ENCODE measurements around the gene CUTC. TPM values are rescaled to one million over a fixed set of nuclear protein-coding genes. Genes with fewer than 3 reads are reported as not detected.
A peak's percentile ranks its signal among the peaks of the same experiment; 100 is the strongest.

Gene CUTC
- total and polyA plus RNA-seq, 4 donors, result 13.0 to 24.7 (median 20.6) TPM

- no peak overlapping the region for H3K27ac ChIP-seq (ENCODE audit: low read depth in 1 of 2, low read length in 1 of 2)
- no peaks in the 10 kb centered on the region for H3K4me1 ChIP-seq (ENCODE audit: control insufficient read depth in 5 of 5, insufficient read depth in 5 of 5, low read length in 5 of 5)
- no peak for TF ChIP-seq CTCF (IDR thresholded peaks at IDR 0.05; ENCODE audit: control extremely low read depth, extremely low read depth)
- no peak overlapping the region for H3K9ac ChIP-seq (ENCODE audit: insufficient read depth in 1 of 2, low read length in 2 of 2)
- WGBS, 2 donors, result 86 to 91% methylated on average over 8 of the region's 8 CpGs
- H3K27me3 ChIP-seq (ENCODE audit: control insufficient read depth in 3 of 3, insufficient read depth in 3 of 3, low read length in 2 of 3), result no peaks in the 10 kb centered on the region
- DNase-seq (no peak), ATAC-seq (ENCODE audit: insufficient read depth, low FRiP score) (no peak)
- H3K9me3 ChIP-seq (ENCODE audit: control insufficient read depth in 4 of 4, insufficient read depth in 3 of 4, low read length in 3 of 4), result no peaks in the 10 kb centered on the region
- peaks cover 19 to 34% (median 28%) of the 10 kb centered on the region in 4 donors for H3K36me3 ChIP-seq (ENCODE audit: control insufficient read depth in 4 of 4, insufficient read depth in 4 of 4, low read length in 4 of 4)
- H3K4me3 ChIP-seq, result no peak overlapping the region
Measured at GRCh38 chr10:99698504-99699080, 33.4 kb upstream of the CUTC start.

GRCh38 chr10:99700649-99701048 lies 31.4 kb upstream of the CUTC start:
- Histone ChIP-seq H3K9ac (ENCODE audit: insufficient read depth in 1 of 2, low read length in 2 of 2) (no peak overlapping the region), H3K27me3 (ENCODE audit: control insufficient read depth in 3 of 3, insufficient read depth in 3 of 3, low read length in 2 of 3) (no peaks in the 10 kb centered on the region), H3K27ac (ENCODE audit: low read depth in 1 of 2, low read length in 1 of 2) (no peak overlapping the region), H3K4me3 (no peak overlapping the region), H3K4me1 (ENCODE audit: control insufficient read depth in 5 of 5, insufficient read depth in 5 of 5, low read length in 5 of 5) (no peaks in the 10 kb centered on the region), H3K9me3 (ENCODE audit: control insufficient read depth in 4 of 4, insufficient read depth in 3 of 4, low read length in 3 of 4) (no peaks in the 10 kb centered on the region), H3K36me3 (ENCODE audit: control insufficient read depth in 4 of 4, insufficient read depth in 4 of 4, low read length in 4 of 4) (peaks cover 19 to 45% (median 38%) of the 10 kb centered on the region in 4 donors)
- WGBS, 2 donors, result 91 to 95% methylated on average over 4 of the region's 4 CpGs
- DNase-seq (no peak), ATAC-seq (ENCODE audit: insufficient read depth, low FRiP score) (no peak)
- TF ChIP-seq CTCF (IDR thresholded peaks at IDR 0.05; ENCODE audit: control extremely low read depth, extremely low read depth), result no peak

- peaks cover 9 to 24% (median 21%) of the 10 kb centered on the region in 4 donors for H3K36me3 ChIP-seq (ENCODE audit: control insufficient read depth in 4 of 4, insufficient read depth in 4 of 4, low read length in 4 of 4)
- peaks cover 0 to 5% (median 0%) of the 10 kb centered on the region in 5 donors for H3K4me1 ChIP-seq (ENCODE audit: control insufficient read depth in 5 of 5, insufficient read depth in 5 of 5, low read length in 5 of 5)
- no peak for TF ChIP-seq CTCF (IDR thresholded peaks at IDR 0.05; ENCODE audit: control extremely low read depth, extremely low read depth)
- DNase-seq (peak in 2 of 3 donors; percentile 5 to 9), ATAC-seq (ENCODE audit: insufficient read depth, low FRiP score) (no peak)
- no peaks in the 10 kb centered on the region for H3K27me3 ChIP-seq (ENCODE audit: control insufficient read depth in 3 of 3, insufficient read depth in 3 of 3, low read length in 2 of 3)
- no peaks in the 10 kb centered on the region for H3K9me3 ChIP-seq (ENCODE audit: control insufficient read depth in 4 of 4, insufficient read depth in 3 of 4, low read length in 3 of 4)
- 91 to 93% methylated on average over 1 of the region's 1 CpG for WGBS, 2 donors
- H3K4me3 ChIP-seq, result no peak overlapping the region
- H3K27ac ChIP-seq (ENCODE audit: low read depth in 1 of 2, low read length in 1 of 2), result no peak overlapping the region
- H3K9ac ChIP-seq (ENCODE audit: insufficient read depth in 1 of 2, low read length in 2 of 2), result no peak overlapping the region
Measured at GRCh38 chr10:99708428-99709012, 23.5 kb upstream of the CUTC start.

All from lung (tissue), 12 donors.